WERI-Rb-1 (cell line): ENCODE results near the gene KCNN2.

Source experiments
- DNase-seq: peaks from one replicate; pipeline ENCODE4 v3.0.0-alpha.2; 2020
- H3K27ac ChIP-seq: fragments of 250-450 bp; sonication (Bioruptor Pico); 2 replicates; pipeline ENCODE4 v1.5.1; 2020; ENCODE audit warnings: mild to moderate bottlenecking, moderate library complexity
- H3K27me3 ChIP-seq: fragments of 250-450 bp; sonication (Bioruptor Pico); 2 replicates; pipeline ENCODE4 v1.5.1; 2021; ENCODE audit warnings: mild to moderate bottlenecking, low read depth, moderate library complexity; ENCODE audit not compliant: insufficient read depth, severe bottlenecking
- H3K36me3 ChIP-seq: fragments of 250-450 bp; sonication (Bioruptor Pico); 2 replicates; pipeline ENCODE4 v1.5.1; 2020; ENCODE audit warnings: mild to moderate bottlenecking, moderate library complexity
- H3K4me3 ChIP-seq: 2 replicates; pipeline ENCODE4 v1.5.1; 2011; ENCODE audit warnings: low read depth, mild to moderate bottlenecking, control low read depth, low read length
- H3K9me3 ChIP-seq: fragments of 250-450 bp; sonication (Bioruptor Pico); 2 replicates; pipeline ENCODE4 v1.5.1; 2021; ENCODE audit warnings: mild to moderate bottlenecking, moderate library complexity; ENCODE audit not compliant: severe bottlenecking
- CTCF ChIP-seq: IDR thresholded peaks from 2 replicates; pipeline ENCODE4 v1.5.1; 2011; ENCODE audit warnings: low read depth, mild to moderate bottlenecking, control low read depth, inconsistent platforms, low read length

KCNN2 gene

DNA sequence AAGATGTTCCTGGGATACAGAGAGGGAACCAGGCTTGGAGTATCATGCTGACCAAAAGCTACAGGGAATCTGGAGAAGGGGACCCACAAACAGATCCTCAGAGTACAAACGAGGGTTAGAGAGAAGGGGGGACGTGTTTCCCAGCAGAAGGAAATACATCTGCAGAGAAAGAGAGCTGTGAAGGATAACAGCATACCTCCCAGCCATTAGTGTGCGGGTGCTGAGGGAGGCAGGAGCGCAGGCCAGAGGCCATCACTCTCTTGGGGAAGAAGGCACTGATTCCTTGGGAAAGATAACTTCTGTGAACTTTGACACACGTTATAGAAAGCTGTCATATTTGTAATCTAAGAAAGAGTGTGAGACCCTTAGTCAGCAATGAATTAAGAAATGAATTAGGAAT, 96.9 kb downstream of the KCNN2 start:
- no peak for TF ChIP-seq CTCF
- no peaks in the 10 kb centered on the region for H3K9me3 ChIP-seq
- DNase-seq, result no peak
- peaks cover 22% of the 10 kb centered on the region for H3K27me3 ChIP-seq
- no peak overlapping the region for H3K4me3 ChIP-seq
- no peak overlapping the region for H3K27ac ChIP-seq
- H3K36me3 ChIP-seq, result no peaks in the 10 kb centered on the region

DNA sequence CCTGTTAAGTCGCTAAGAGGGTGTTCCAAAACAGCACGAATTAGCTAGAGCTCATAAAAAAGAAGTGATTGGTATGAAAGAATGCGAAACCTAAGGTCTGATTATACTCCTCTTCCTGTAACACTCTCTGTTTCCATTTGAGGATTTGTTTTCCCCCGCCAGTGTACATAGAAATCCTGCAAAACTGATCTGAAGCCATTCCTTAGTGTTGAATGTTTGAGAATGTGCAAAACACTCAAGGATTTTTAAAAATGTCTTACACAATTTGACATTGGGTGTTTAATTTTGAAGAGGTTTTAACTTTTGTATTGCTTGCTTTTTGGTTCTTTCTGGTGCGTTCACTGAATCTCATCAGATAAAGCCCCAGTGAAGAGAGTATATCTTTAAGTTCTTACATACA, 105.3 kb downstream of the KCNN2 start:
- DNase-seq, result no peak
- H3K9me3 ChIP-seq, result no peaks in the 10 kb centered on the region

GRCh38 chr5:114467729-114468128, 105.9 kb downstream of the KCNN2 start:
- H3K9me3 ChIP-seq, result no peaks in the 10 kb centered on the region
- TF ChIP-seq CTCF, result no peak
- H3K4me3 ChIP-seq, result no peak overlapping the region
- no peak overlapping the region for H3K27ac ChIP-seq
- H3K27me3 ChIP-seq, result peaks cover 13% of the 10 kb centered on the region
- H3K36me3 ChIP-seq, result no peaks in the 10 kb centered on the region
- no peak for DNase-seq

More for the DNA sequence above, 105.3 kb downstream of the KCNN2 start:
- no peak overlapping the region for H3K27ac ChIP-seq
- TF ChIP-seq CTCF, result no peak
- no peaks in the 10 kb centered on the region for H3K36me3 ChIP-seq
- no peak overlapping the region for H3K4me3 ChIP-seq
- peaks cover 13% of the 10 kb centered on the region for H3K27me3 ChIP-seq

GRCh38 chr5:114469372-114469771, 107.5 kb downstream of the KCNN2 start:
- Histone ChIP-seq H3K27ac (no peak overlapping the region), H3K27me3 (peaks cover 4% of the 10 kb centered on the region), H3K9me3 (no peaks in the 10 kb centered on the region), H3K4me3 (no peak overlapping the region), H3K36me3 (no peaks in the 10 kb centered on the region)
- no peak for TF ChIP-seq CTCF
- DNase-seq, result no peak

GRCh38 chr5:114471529-114471928, 109.7 kb downstream of the KCNN2 start:
- Histone ChIP-seq H3K27me3 (peaks cover 3% of the 10 kb centered on the region), H3K36me3 (no peaks in the 10 kb centered on the region), H3K27ac (no peak overlapping the region), H3K9me3 (no peaks in the 10 kb centered on the region), H3K4me3 (no peak overlapping the region)
- no peak for TF ChIP-seq CTCF
- no peak for DNase-seq

GRCh38 chr5:114473541-114473940, 111.7 kb downstream of the KCNN2 start:
- H3K4me3 ChIP-seq, result no peak overlapping the region
- H3K9me3 ChIP-seq, result no peaks in the 10 kb centered on the region
- TF ChIP-seq CTCF, result no peak
- H3K27me3 ChIP-seq, result peaks cover 3% of the 10 kb centered on the region
- H3K27ac ChIP-seq, result no peak overlapping the region
- H3K36me3 ChIP-seq, result no peaks in the 10 kb centered on the region
- DNase-seq, result no peak
